Colonic mucosa (tissue), 4 donors: Measurements from ENCODE around the gene LRRC17. TPM values are rescaled to one million over a fixed set of nuclear protein-coding genes. Genes with fewer than 3 reads are reported as not detected.
"Not testable (repeated sequence)": the region's sequence is repeated elsewhere in the genome, so short reads cannot be mapped to it uniquely, and the experiment has no call there.

Experiments used
- DNase-seq: peaks from one replicate; pipeline ENCODE4 v3.0.0-alpha.2; 2020
- H3K27ac ChIP-seq: fragments of 200-600 bp; one replicate; pipeline ENCODE4 v1.8.0; 2021
- H3K27me3 ChIP-seq: fragments of 200-600 bp; one replicate; pipeline ENCODE4 v1.8.0; 2021
- H3K36me3 ChIP-seq: fragments of 200-600 bp; one replicate; pipeline ENCODE4 v1.8.0; 2021
- H3K4me1 ChIP-seq: fragments of 200-600 bp; one replicate; pipeline ENCODE4 v1.8.0; 2021; ENCODE audit warnings: mild to moderate bottlenecking
- H3K4me3 ChIP-seq: fragments of 200-600 bp; one replicate; pipeline ENCODE4 v1.8.0; 2021
- H3K9ac ChIP-seq, 2 donors: one replicate each; pipeline ENCODE4 v1.7.0; 2013; ENCODE audit warnings: control low read depth in 2 of 2, low read depth in 2 of 2, low read length in 2 of 2
- H3K9me3 ChIP-seq: fragments of 200-600 bp; one replicate; pipeline ENCODE4 v1.8.0; 2021
- CTCF ChIP-seq: fragments of 200-600 bp; IDR thresholded peaks from one replicate; pipeline ENCODE4 v1.8.0; 2022; ENCODE audit warnings: antibody characterized with exemption, mild to moderate bottlenecking
- intact Hi-C: fragments of 100-400 bp; cut with DNase I; formaldehyde crosslinking; loops from one replicate; pipeline ENCODE4 v1.14.1; 2022
- total RNA-seq, 2 donors: library from RNA; stranded (reverse); fragmentation: NEBNext Ultra II Directional in 1 of 2; extraction: Animal tissue kit (Norgen Biotek cat#: 25700) in 1 of 2; gene quantifications; one replicate each; pipeline ENCODE4 v1.2.1, GENCODE V29; 2021
- donor health status: healthy.
- donor health status: DM: no; HTN: no; CAD: no.
- donor health status: DM: no; HTN: no; CAD: no.

Gene LRRC17
- total RNA-seq, 2 donors from 2014 or later: 0.91 to 1.1 TPM

- no peak for TF ChIP-seq CTCF
- H3K9ac ChIP-seq: no peak overlapping the region
- H3K4me1 ChIP-seq: no peaks in the 10 kb centered on the region
- no peaks in the 10 kb centered on the region for H3K9me3 ChIP-seq
- H3K27ac ChIP-seq: no peak overlapping the region
- H3K4me3 ChIP-seq: no peak overlapping the region
- H3K27me3 ChIP-seq: no peaks in the 10 kb centered on the region
- intact Hi-C loops: no loop called here
- H3K36me3 ChIP-seq: no peaks in the 10 kb centered on the region
- DNase-seq: no peak
Observed at GRCh38 chr7:102944241-102944640, 31.4 kb downstream of the LRRC17 start.

GRCh38 chr7:102951839-102952238, 39.0 kb downstream of the LRRC17 start:
- no peaks in the 10 kb centered on the region for H3K36me3 ChIP-seq
- H3K9ac ChIP-seq: no peak overlapping the region
- no peak overlapping the region for H3K27ac ChIP-seq
- H3K4me3 ChIP-seq: no peak overlapping the region
- H3K4me1 ChIP-seq: no peaks in the 10 kb centered on the region
- H3K9me3 ChIP-seq: no peaks in the 10 kb centered on the region
- no peak for DNase-seq
- TF ChIP-seq CTCF: no peak
- intact Hi-C loops: no loop called here
- H3K27me3 ChIP-seq: no peaks in the 10 kb centered on the region

- H3K27me3 ChIP-seq: no peaks in the 10 kb centered on the region
- no peak overlapping the region for H3K4me3 ChIP-seq
- intact Hi-C loops: no loop called here
- no peaks in the 10 kb centered on the region for H3K4me1 ChIP-seq
- TF ChIP-seq CTCF: no peak
- no peaks in the 10 kb centered on the region for H3K9me3 ChIP-seq
- H3K9ac ChIP-seq: no peak overlapping the region
- DNase-seq: no peak
- no peak overlapping the region for H3K27ac ChIP-seq
- H3K36me3 ChIP-seq: no peaks in the 10 kb centered on the region
Observed at GRCh38 chr7:102953406-102953805, 40.6 kb downstream of the LRRC17 start.

- H3K4me3 ChIP-seq, DNase-seq, H3K36me3 ChIP-seq, H3K9ac ChIP-seq, H3K27me3 ChIP-seq, intact Hi-C loops, H3K4me1 ChIP-seq, H3K27ac ChIP-seq, H3K9me3 ChIP-seq: not testable (repeated sequence)
Observed at GRCh38 chr7:102954359-102954758, 41.6 kb downstream of the LRRC17 start.

GRCh38 chr7:102958004-102958403, 45.2 kb downstream of the LRRC17 start:
- H3K9me3 ChIP-seq, H3K27ac ChIP-seq, DNase-seq, H3K4me3 ChIP-seq, H3K36me3 ChIP-seq, H3K27me3 ChIP-seq, intact Hi-C loops, H3K4me1 ChIP-seq, H3K9ac ChIP-seq: not testable (repeated sequence)

- H3K9me3 ChIP-seq, H3K4me1 ChIP-seq, H3K27me3 ChIP-seq, DNase-seq, H3K4me3 ChIP-seq, H3K36me3 ChIP-seq, intact Hi-C loops, H3K27ac ChIP-seq, H3K9ac ChIP-seq: not testable (repeated sequence)
Observed at GRCh38 chr7:102961993-102962392, 49.2 kb downstream of the LRRC17 start.

GRCh38 chr7:102966465-102966864, 53.7 kb downstream of the LRRC17 start:
- Histone ChIP-seq H3K9me3 (no peaks in the 10 kb centered on the region), H3K27ac (no peak overlapping the region), H3K4me3 (no peak overlapping the region), H3K36me3 (no peaks in the 10 kb centered on the region), H3K4me1 (no peaks in the 10 kb centered on the region), H3K27me3 (no peaks in the 10 kb centered on the region), H3K9ac (no peak overlapping the region)
- no peak for DNase-seq
- intact Hi-C loops: no loop called here
- no peak for TF ChIP-seq CTCF
